ENCODE measurements around the gene NCCRP1. TPM values are rescaled to one million over a fixed set of nuclear protein-coding genes. Genes with fewer than 3 reads are reported as not detected.

Gene NCCRP1
- total RNA-seq, 1 donor from 2014 or later, result not detected

DNA sequence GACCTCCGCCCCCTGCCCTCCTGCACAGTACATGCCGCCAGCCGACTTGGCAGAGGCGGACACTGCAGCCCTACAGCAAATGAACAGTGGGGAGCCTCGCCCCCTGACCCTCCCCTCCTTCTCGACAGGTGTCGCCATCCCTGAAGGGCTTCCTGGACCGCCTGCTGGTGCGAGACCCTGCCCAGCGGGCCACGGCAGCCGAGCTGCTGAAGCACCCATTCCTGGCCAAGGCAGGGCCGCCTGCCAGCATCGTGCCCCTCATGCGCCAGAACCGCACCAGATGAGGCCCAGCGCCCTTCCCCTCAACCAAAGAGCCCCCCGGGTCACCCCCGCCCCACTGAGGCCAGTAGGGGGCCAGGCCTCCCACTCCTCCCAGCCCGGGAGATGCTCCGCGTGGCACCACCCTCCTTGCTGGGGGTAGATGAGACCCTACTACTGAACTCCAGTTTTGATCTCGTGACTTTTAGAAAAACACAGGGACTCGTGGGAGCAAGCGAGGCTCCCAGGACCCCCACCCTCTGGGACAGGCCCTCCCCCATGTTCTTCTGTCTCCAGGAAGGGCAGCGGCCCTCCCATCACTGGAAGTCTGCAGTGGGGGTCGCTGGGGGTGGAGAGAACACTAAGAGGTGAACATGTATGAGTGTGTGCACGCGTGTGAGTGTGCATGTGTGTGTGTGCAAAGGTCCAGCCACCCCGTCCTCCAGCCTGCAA, 18.3 kb upstream of the NCCRP1 start:
- DNase-seq (ENCODE audit: low read depth), result no peak

- DNase-seq (ENCODE audit: low read depth), result no peak
Measured at GRCh38 chr19:39179754-39180153, 17.0 kb upstream of the NCCRP1 start.

GRCh38 chr19:39180749-39181148, 16.0 kb upstream of the NCCRP1 start:
- DNase-seq (ENCODE audit: low read depth), result no peak

GRCh38 chr19:39181500-39182173, 15.1 kb upstream of the NCCRP1 start:
- DNase-seq (ENCODE audit: low read depth), result no peak

DNA sequence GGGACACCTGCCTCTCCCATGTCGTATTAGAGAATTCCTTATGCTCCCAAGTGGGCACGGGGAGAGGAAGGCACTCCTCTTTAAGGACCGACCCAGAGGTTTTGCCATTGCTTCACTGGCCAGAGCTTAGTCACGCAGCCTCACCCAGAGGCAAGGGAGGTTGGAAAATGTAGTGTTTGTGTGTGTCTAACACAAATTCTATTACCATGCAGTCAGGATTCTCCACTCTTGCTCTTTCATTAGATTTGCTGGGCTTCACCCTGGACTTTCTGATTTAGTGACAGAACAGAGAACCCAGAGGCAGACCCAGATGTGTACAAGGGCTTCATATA, 14.6 kb upstream of the NCCRP1 start:
- DNase-seq (ENCODE audit: low read depth), result no peak

- DNase-seq (ENCODE audit: low read depth), result no peak
Measured at GRCh38 chr19:39183104-39183503, 13.7 kb upstream of the NCCRP1 start.

DNA sequence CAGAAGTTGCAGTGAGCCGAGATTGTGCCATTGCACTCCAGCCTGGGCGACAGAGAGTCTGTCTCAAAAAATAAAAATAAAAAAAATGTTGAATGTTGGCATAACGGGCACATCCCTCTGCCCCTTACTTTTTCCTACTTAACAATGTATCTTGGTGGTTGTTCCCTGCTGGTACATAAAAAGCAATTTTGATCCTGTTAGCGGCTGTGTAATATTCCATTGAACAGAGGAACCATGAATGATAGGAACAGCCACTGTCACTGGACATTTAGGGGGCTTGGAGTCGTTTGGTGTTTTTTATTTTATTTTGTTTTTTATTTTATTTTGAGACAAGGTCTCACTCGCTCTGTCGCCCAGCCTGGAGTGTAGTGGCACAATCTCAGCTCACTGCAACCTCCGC, 10.4 kb upstream of the NCCRP1 start:
- no peak for DNase-seq (ENCODE audit: low read depth)

DNA sequence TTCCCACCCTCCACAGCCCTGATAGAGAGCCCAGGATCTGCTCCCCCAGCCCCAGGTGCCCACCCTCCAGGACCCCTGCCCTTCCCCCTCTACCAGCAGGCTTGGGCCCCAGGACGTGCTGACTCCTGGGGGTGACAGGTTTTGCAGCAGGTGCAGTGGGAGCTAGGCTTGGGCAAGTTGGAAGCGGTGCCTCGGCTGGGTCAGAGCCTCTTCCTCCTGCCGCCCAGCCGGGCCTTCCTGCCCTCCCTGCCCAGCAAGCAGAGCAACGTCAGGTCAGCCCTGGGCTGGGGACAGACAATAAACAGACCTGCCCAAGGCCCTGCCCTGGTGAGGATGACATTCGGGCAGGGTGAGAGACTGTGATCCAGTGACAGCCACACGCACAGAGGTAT, 9.2 kb upstream of the NCCRP1 start:
- no peak for DNase-seq (ENCODE audit: low read depth)

- no peak for DNase-seq (ENCODE audit: low read depth)
Measured at GRCh38 chr19:39188960-39189359, 7.8 kb upstream of the NCCRP1 start.

DNA sequence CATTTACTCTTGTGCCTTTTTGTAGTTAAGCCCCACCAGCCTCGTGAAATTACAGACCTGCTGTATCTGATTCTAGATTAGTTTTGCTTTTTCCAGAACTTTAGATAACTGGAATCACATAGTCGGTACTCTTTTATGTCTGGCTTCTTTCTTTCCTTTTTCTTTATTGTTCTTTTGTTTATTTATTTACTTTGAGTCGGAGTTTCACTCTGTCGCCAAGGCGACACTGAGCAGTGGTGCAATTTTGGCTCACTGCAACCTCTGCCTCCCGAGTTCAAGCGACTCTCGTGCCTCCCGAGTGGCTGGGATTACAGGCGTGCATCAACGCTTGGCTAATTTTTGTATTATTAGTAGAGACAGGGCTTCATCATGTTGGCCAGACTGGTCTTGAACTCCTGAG, 6.0 kb upstream of the NCCRP1 start:
- DNase-seq (ENCODE audit: low read depth), result no peak

- DNase-seq (ENCODE audit: low read depth), result peak; percentile 20
Measured at GRCh38 chr19:39192846-39193245, 3.9 kb upstream of the NCCRP1 start.

- no peak for DNase-seq (ENCODE audit: low read depth)
Measured at GRCh38 chr19:39193803-39194202, 3.0 kb upstream of the NCCRP1 start.

GRCh38 chr19:39194832-39195542, 1.8 kb upstream of the NCCRP1 start:
- no peak for DNase-seq (ENCODE audit: low read depth)

- DNase-seq (ENCODE audit: low read depth), result no peak
Measured at GRCh38 chr19:39195755-39196154, 1.0 kb upstream of the NCCRP1 start.

GRCh38 chr19:39196320-39196719, 444 bp upstream of the NCCRP1 start:
- no peak for DNase-seq (ENCODE audit: low read depth)

DNA sequence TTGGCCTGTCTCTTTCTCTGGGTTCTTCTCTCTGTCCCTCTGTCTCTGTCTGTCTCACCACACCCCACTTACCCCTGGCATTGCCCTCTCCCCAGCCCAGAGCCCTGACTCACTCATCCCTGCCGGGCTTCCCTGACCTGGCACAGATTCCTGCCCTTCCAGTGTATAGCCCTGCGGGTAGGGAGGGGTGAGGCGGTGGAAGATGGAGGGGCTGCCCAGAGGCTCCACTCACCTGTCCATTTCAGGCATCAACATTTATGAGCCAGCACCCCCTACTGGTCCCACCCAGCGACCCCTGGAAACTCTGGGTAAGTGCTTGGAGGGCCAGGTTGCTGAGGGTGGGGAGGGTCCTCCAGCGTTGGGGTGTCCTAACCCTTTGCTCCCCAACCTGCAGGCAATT, 1.0 kb downstream of the NCCRP1 start:
- DNase-seq (ENCODE audit: low read depth), result no peak

DNA sequence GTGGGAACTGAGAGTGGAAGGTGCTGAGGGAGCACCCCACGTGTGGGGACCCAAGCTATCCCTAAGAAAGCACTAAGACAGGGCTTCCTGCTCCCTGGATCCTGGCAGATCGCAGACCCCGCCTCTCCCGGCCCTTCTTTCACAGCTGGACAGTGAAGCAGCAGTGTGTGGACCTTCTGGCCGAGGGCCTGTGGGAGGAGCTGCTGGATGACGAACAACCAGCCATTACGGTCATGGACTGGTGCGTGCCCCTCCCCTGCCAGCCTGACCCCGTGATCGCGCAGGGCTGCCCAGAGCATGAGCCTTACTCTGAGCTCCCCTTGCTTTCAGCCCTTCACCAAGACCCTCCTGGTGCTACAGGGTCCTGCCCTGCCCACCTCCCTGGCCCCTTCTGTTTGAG, 2.3 kb downstream of the NCCRP1 start:
- peak; percentile 68 for DNase-seq (ENCODE audit: low read depth)

- DNase-seq (ENCODE audit: low read depth), result no peak
Measured at GRCh38 chr19:39200066-39200802, 3.5 kb downstream of the NCCRP1 start.

DNA sequence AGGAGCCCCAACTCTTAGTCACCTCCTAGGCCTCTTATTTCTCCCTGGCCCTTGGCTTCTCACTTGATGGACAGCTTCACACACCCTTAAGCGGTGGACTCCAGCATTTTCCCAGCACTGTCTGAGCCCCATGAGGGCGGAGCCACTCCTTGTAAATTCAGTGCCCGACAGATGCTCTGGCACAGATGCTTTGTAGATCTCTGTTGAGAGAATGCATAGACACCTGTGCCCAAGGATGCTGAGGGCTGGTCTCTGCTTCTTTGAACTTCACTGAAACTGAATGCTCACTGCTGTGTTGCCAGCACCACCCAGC, 4.0 kb downstream of the NCCRP1 start:
- no peak for DNase-seq (ENCODE audit: low read depth)

DNA sequence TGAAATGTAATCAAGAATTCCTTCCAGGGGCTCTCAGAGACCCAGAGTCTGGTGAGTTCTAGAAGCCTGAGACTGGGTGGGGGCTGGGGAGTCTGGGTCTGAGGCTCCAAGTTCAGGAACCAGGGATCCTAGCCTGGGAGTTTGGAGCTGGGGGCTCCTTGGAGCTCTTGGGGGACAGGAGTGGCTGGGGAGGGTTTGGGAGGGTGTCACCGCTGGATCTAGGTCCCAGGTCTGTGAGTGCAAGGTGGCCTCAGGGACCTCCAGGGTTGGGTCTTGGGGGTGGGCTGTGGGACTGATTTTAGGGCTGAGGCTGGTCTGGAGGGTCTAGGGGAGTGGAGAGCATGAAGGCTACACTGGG, 6.2 kb downstream of the NCCRP1 start:
- no peak for DNase-seq (ENCODE audit: low read depth)

- no peak for DNase-seq (ENCODE audit: low read depth)
Measured at GRCh38 chr19:39203372-39204341, 6.9 kb downstream of the NCCRP1 start, which contains the start of gene SYCN. TSS of gene SYCN (minus strand) at chr19:39204263. CDS start at chr19:39204254, 9 bp downstream.
